ENCODE data around the gene SPATS2L.

Gene SPATS2L

GRCh38 chr2:200408428-200409316 lies 102.2 kb downstream of the SPATS2L start:
- DNase-seq: no peak

GRCh38 chr2:200411831-200412230 lies 105.3 kb downstream of the SPATS2L start:
- no peak for DNase-seq

- DNase-seq: no peak
These were observed 107.9 kb downstream of the SPATS2L start for GRCh38 chr2:200414367-200414766.

- no peak for DNase-seq
These were observed 109.0 kb downstream of the SPATS2L start for GRCh38 chr2:200415455-200415854.

GRCh38 chr2:200416878-200417277 lies 110.4 kb downstream of the SPATS2L start:
- DNase-seq: no peak

- no peak for DNase-seq
These were observed 110.9 kb downstream of the SPATS2L start for GRCh38 chr2:200417366-200417765.

- DNase-seq: no peak
These were observed 111.9 kb downstream of the SPATS2L start for GRCh38 chr2:200418399-200418798.

- DNase-seq: no peak
These were observed 112.8 kb downstream of the SPATS2L start for GRCh38 chr2:200419325-200419724.

- DNase-seq: no peak
These were observed 114.8 kb downstream of the SPATS2L start for GRCh38 chr2:200421270-200421669.

- DNase-seq: no peak
These were observed 115.6 kb downstream of the SPATS2L start for GRCh38 chr2:200422071-200422470.

- DNase-seq: no peak
These were observed 116.2 kb downstream of the SPATS2L start for GRCh38 chr2:200422532-200423261.

GRCh38 chr2:200423541-200423940 lies 117.0 kb downstream of the SPATS2L start:
- no peak for DNase-seq

- no peak for DNase-seq
These were observed 118.7 kb downstream of the SPATS2L start for GRCh38 chr2:200425026-200425821.

- no peak for DNase-seq
These were observed 120.3 kb downstream of the SPATS2L start for GRCh38 chr2:200426754-200427153.

- DNase-seq: no peak
These were observed 122.6 kb downstream of the SPATS2L start for GRCh38 chr2:200428961-200429665.

- no peak for DNase-seq
These were observed 123.5 kb downstream of the SPATS2L start for GRCh38 chr2:200430017-200430416.

- no peak for DNase-seq
These were observed 125.7 kb downstream of the SPATS2L start for GRCh38 chr2:200431996-200432705.

GRCh38 chr2:200435379-200435778 lies 128.9 kb downstream of the SPATS2L start:
- no peak for DNase-seq

GRCh38 chr2:200438251-200438650 lies 131.8 kb downstream of the SPATS2L start:
- no peak for DNase-seq

- no peak for DNase-seq
These were observed 132.4 kb downstream of the SPATS2L start for GRCh38 chr2:200438846-200439245.

- DNase-seq: no peak
These were observed 133.5 kb downstream of the SPATS2L start for GRCh38 chr2:200439981-200440380.
